NCI-H2196 (cell line): ENCODE data around the gene PROZ.

Experiments
- DNase-seq: peaks from one replicate; lab custom pipeline; 2025; ENCODE audit not compliant: unreplicated experiment; lab: John Stamatoyannopoulos, UW

The PROZ gene

GRCh38 chr13:113176280-113176679, 17.8 kb downstream of the PROZ start:
- DNase-seq, result no peak

- DNase-seq, result no peak
Measured at GRCh38 chr13:113176822-113177221, 18.4 kb downstream of the PROZ start.

- DNase-seq, result no peak
Measured at GRCh38 chr13:113178070-113178895, 19.8 kb downstream of the PROZ start.

GRCh38 chr13:113178896-113179167, 20.4 kb downstream of the PROZ start:
- no peak for DNase-seq

- DNase-seq, result no peak
Measured at GRCh38 chr13:113179374-113180230, 21.2 kb downstream of the PROZ start.

- no peak for DNase-seq
Measured at GRCh38 chr13:113182046-113182445, 23.6 kb downstream of the PROZ start.

- no peak for DNase-seq
Measured at GRCh38 chr13:113183450-113184129, 25.1 kb downstream of the PROZ start.

- no peak for DNase-seq
Measured at GRCh38 chr13:113184568-113185440, 26.4 kb downstream of the PROZ start.

- no peak for DNase-seq
Measured at GRCh38 chr13:113186061-113186900, 27.8 kb downstream of the PROZ start.

GRCh38 chr13:113187263-113187669, 28.8 kb downstream of the PROZ start:
- DNase-seq, result no peak

GRCh38 chr13:113187883-113188665, 29.6 kb downstream of the PROZ start:
- DNase-seq, result no peak

- no peak for DNase-seq
Measured at GRCh38 chr13:113190181-113190580, 31.7 kb downstream of the PROZ start.

- DNase-seq, result no peak
Measured at GRCh38 chr13:113192279-113192678, 33.8 kb downstream of the PROZ start.

GRCh38 chr13:113192902-113193301, 34.5 kb downstream of the PROZ start:
- no peak for DNase-seq

- no peak for DNase-seq
Measured at GRCh38 chr13:113195360-113195759, 36.9 kb downstream of the PROZ start.

- no peak for DNase-seq
Measured at GRCh38 chr13:113196970-113197737, 38.7 kb downstream of the PROZ start.

GRCh38 chr13:113201815-113202214, 43.4 kb downstream of the PROZ start:
- no peak for DNase-seq

- no peak for DNase-seq
Measured at GRCh38 chr13:113202912-113203311, 44.5 kb downstream of the PROZ start.
